ENCODE data around the gene IGF2BP3.

Gene IGF2BP3

DNA sequence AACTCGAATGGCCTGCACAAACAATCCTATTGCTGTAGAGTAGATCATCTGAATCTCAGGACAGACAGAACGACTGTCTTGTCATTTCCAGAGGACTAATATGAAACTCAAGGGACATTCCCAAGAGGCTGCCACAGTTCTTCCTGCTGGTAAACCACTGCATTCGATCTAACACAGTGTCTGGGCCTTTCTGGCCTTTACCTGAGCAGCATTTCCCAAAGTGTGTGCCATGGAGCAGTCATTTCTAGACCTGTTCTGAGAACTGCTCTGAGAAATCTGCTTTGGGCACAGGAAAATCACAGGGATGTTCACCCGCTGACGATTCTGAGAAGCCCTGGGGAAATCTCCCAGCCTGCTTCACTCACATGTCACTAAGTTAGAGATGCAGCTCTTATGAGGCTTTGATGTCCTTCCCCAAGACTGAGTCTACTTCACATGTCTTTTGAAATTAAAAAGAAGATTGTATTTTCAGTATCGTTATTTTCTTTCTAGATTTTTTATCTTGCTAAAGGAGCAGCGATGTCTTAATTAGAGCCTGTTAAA, 205.3 kb downstream of the IGF2BP3 start:
- no peak for DNase-seq (ENCODE audit: low read depth in 2 of 2)

DNA sequence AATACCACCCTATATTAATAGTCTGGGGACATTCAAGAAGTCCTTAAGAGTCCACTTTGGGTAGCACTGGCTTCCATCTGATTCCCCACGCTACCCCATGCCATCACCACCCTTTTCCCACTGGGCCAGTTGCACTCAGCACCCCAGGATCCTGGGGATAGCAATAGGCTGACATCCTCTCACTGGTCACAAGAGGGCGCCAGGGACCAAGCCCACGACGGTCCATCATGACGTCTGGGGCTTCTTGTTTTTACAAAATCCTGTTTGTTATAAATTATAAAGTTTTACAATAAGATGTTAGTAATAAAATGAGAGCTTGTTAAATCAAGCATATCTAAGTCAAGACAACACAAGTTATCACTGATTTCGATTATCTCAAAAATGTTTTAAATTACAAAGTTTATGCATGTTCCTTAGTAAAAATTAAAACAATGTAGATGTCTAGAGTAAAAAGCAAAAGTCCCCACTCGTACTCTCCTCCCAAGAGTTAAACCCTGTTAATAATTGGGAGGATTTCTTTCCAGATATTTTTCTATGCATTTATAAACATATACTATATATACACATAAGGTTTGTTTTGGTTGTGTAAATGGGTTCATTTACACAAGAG, 208.3 kb downstream of the IGF2BP3 start:
- peak; percentile 7 to 14 for DNase-seq (ENCODE audit: low read depth in 2 of 2)

DNA sequence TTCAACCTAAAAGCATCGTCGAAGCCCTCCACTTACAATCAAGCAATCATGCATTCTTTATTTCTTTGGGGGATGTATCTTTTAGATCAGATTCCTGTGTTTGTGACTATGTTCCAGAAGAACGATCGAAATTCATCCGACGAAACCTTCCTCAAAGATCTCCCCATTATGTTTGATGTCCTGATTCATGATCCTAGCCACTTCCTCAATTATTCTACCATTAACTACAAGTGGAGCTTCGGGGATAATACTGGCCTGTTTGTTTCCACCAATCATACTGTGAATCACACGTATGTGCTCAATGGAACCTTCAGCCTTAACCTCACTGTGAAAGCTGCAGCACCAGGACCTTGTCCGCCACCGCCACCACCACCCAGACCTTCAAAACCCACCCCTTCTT, 209.9 kb downstream of the IGF2BP3 start:
- no peak for DNase-seq (ENCODE audit: low read depth in 2 of 2)
